ENCODE data around the gene DPF3.

DPF3 gene

GRCh38 chr14:72663956-72664650 is 229.8 kb downstream of the DPF3 start:
- no peak for FAIRE-seq

GRCh38 chr14:72663076-72663487 is 230.8 kb downstream of the DPF3 start:
- DNase-seq (ENCODE audit: extremely low spot score, insufficient read length, low read depth), result no peak
- FAIRE-seq, result no peak

More at GRCh38 chr14:72663956-72664650, 229.8 kb downstream of the DPF3 start:
- DNase-seq (ENCODE audit: extremely low spot score, insufficient read length, low read depth), result no peak

GRCh38 chr14:72662214-72662613 is 231.7 kb downstream of the DPF3 start:
- no peak for FAIRE-seq
- DNase-seq (ENCODE audit: extremely low spot score, insufficient read length, low read depth), result no peak

- FAIRE-seq, result no peak
- no peak for DNase-seq (ENCODE audit: extremely low spot score, insufficient read length, low read depth)
Observed at GRCh38 chr14:72657214-72657921, 236.5 kb downstream of the DPF3 start.

GRCh38 chr14:72653026-72653425 is 240.9 kb downstream of the DPF3 start:
- FAIRE-seq (no peak), DNase-seq (ENCODE audit: extremely low spot score, insufficient read length, low read depth) (no peak)

GRCh38 chr14:72652179-72652578 is 241.7 kb downstream of the DPF3 start:
- FAIRE-seq, result no peak
- DNase-seq (ENCODE audit: extremely low spot score, insufficient read length, low read depth), result no peak

GRCh38 chr14:72651714-72652113 is 242.2 kb downstream of the DPF3 start:
- FAIRE-seq, result no peak
- no peak for DNase-seq (ENCODE audit: extremely low spot score, insufficient read length, low read depth)

GRCh38 chr14:72651081-72651480 is 242.8 kb downstream of the DPF3 start:
- FAIRE-seq (no peak), DNase-seq (ENCODE audit: extremely low spot score, insufficient read length, low read depth) (no peak)

- FAIRE-seq (no peak), DNase-seq (ENCODE audit: extremely low spot score, insufficient read length, low read depth) (no peak)
Observed at GRCh38 chr14:72649603-72650227, 244.2 kb downstream of the DPF3 start.

GRCh38 chr14:72647782-72648181 is 246.1 kb downstream of the DPF3 start:
- DNase-seq (ENCODE audit: extremely low spot score, insufficient read length, low read depth) (no peak), FAIRE-seq (no peak)

- no peak for DNase-seq (ENCODE audit: extremely low spot score, insufficient read length, low read depth)
- FAIRE-seq, result no peak
Observed at GRCh38 chr14:72646861-72647528, 246.9 kb downstream of the DPF3 start.

GRCh38 chr14:72645706-72646105 is 248.2 kb downstream of the DPF3 start:
- no peak for FAIRE-seq
- no peak for DNase-seq (ENCODE audit: extremely low spot score, insufficient read length, low read depth)

- FAIRE-seq, result no peak
- DNase-seq (ENCODE audit: extremely low spot score, insufficient read length, low read depth), result no peak
Observed at GRCh38 chr14:72644758-72645489, 249.0 kb downstream of the DPF3 start.

- no peak for FAIRE-seq
- DNase-seq (ENCODE audit: extremely low spot score, insufficient read length, low read depth), result no peak
Observed at GRCh38 chr14:72644038-72644437, 249.9 kb downstream of the DPF3 start.

GRCh38 chr14:72643317-72643801 is 250.5 kb downstream of the DPF3 start:
- FAIRE-seq, result no peak
- DNase-seq (ENCODE audit: extremely low spot score, insufficient read length, low read depth), result no peak

- no peak for FAIRE-seq
- DNase-seq (ENCODE audit: extremely low spot score, insufficient read length, low read depth), result no peak
Observed at GRCh38 chr14:72640911-72641485, 252.9 kb downstream of the DPF3 start.

GRCh38 chr14:72638021-72638420 is 255.9 kb downstream of the DPF3 start:
- DNase-seq (ENCODE audit: extremely low spot score, insufficient read length, low read depth) (no peak), FAIRE-seq (no peak)

GRCh38 chr14:72636871-72637270 is 257.0 kb downstream of the DPF3 start:
- DNase-seq (ENCODE audit: extremely low spot score, insufficient read length, low read depth), result no peak
- FAIRE-seq, result no peak

GRCh38 chr14:72636094-72636493 is 257.8 kb downstream of the DPF3 start:
- DNase-seq (ENCODE audit: extremely low spot score, insufficient read length, low read depth) (no peak), FAIRE-seq (no peak)
